Measurements from ENCODE around the gene DDIT4L. TPM values are rescaled to one million over a fixed set of nuclear protein-coding genes. Genes with fewer than 3 reads are reported as not detected.

The DDIT4L gene
- polyA plus RNA-seq, 1 of the 3 experiments (the other 2 are of a cell fraction) = 2.1 TPM

DNA sequence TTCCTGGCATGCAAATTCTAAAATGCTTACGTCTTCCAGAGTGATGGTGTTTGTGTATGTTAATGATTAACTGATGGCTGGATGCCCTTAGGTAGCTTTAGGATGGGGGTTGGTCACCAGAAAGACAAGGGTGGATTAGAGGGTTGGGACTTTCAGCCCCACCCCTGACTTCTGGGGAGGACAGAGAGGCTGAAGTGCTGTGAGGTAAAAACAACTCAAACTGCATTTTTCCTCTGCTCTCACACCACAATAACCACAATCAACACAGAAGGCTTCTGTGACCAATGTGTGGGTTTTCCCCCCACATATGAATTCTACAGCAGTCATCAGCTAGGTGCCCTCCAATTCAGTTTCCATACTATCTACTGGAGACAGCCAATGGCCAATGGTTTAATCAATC is 18.7 kb upstream of the DDIT4L start:
- no peak overlapping the region for H2AFZ ChIP-seq (ENCODE audit: low read depth)
- H3K4me2 ChIP-seq = no peak overlapping the region
- CTCF ChIA-PET = no interaction called here
- no peaks in the 10 kb centered on the region for H3K36me3 ChIP-seq (replicated peaks in 1 of 2; ENCODE audit: control insufficient read depth in 1 of 2, insufficient read depth in 2 of 2, low read length in 1 of 2)
- H3K27me3 ChIP-seq (ENCODE audit: insufficient read depth) = no peaks in the 10 kb centered on the region
- no peak for DNase-seq
- POLR2A ChIA-PET = no interaction called here
- TF ChIP-seq USF1 (IDR thresholded peaks at IDR 0.05; ENCODE audit: borderline replicate concordance, low read depth) = no peak
- TF ChIP-seq ELF1 (IDR thresholded peaks at IDR 0.05) = no peak
- TF ChIP-seq GATA2 (CRISPR knock-in tag; IDR thresholded peaks at IDR 0.05) = no peak
- H3K9me3 ChIP-seq = no peaks in the 10 kb centered on the region
- no peaks in the 10 kb centered on the region for H4K20me1 ChIP-seq (ENCODE audit: insufficient read depth)
- H3K27ac ChIP-seq (ENCODE audit: low read depth in 2 of 2, low read length in 1 of 2) = no peak overlapping the region
- H3K4me1 ChIP-seq (ENCODE audit: control insufficient read depth in 1 of 2, insufficient read depth in 2 of 2, low read depth in 1 of 2, low read length in 1 of 2) = no peaks in the 10 kb centered on the region
- H3K4me3 ChIP-seq (ENCODE audit: low read depth in 2 of 2, low read length in 1 of 2) = no peak overlapping the region
- H3F3A ChIP-seq (replicated peaks; ENCODE audit: insufficient read depth) = no peaks in the 10 kb centered on the region
- no peaks in the 10 kb centered on the region for H3K79me2 ChIP-seq (ENCODE audit: insufficient read depth)
- WGBS (ENCODE audit: low lambda C conversion rate) = 37% methylated on average over 1 of the region's 1 CpG
- no peaks in the 10 kb centered on the region for H3K9me2 ChIP-seq
- H3K9ac ChIP-seq = no peak overlapping the region

- Histone ChIP-seq H4K20me1 (ENCODE audit: insufficient read depth) (no peaks in the 10 kb centered on the region), H3K9me3 (no peaks in the 10 kb centered on the region), H3K27ac (ENCODE audit: low read depth in 2 of 2, low read length in 1 of 2) (no peak overlapping the region), H3K4me3 (ENCODE audit: low read depth in 2 of 2, low read length in 1 of 2) (no peak overlapping the region), H3K9ac (no peak overlapping the region), H3K36me3 (replicated peaks in 1 of 2; ENCODE audit: control insufficient read depth in 1 of 2, insufficient read depth in 2 of 2, low read length in 1 of 2) (no peaks in the 10 kb centered on the region), H3K4me2 (no peak overlapping the region), H3K4me1 (ENCODE audit: control insufficient read depth in 1 of 2, insufficient read depth in 2 of 2, low read depth in 1 of 2, low read length in 1 of 2) (no peaks in the 10 kb centered on the region), H3K27me3 (ENCODE audit: insufficient read depth) (no peaks in the 10 kb centered on the region), H3K79me2 (ENCODE audit: insufficient read depth) (no peaks in the 10 kb centered on the region), H3F3A (replicated peaks; ENCODE audit: insufficient read depth) (no peaks in the 10 kb centered on the region), H2AFZ (ENCODE audit: low read depth) (no peak overlapping the region), H3K9me2 (no peaks in the 10 kb centered on the region)
- 23% methylated on average over 3 of the region's 3 CpGs for WGBS (ENCODE audit: low lambda C conversion rate)
- ChIA-PET POLR2A (no interaction called here), CTCF (no interaction called here)
- DNase-seq = no peak
- TF ChIP-seq SIN3A (IDR thresholded peaks at IDR 0.05; ENCODE audit: borderline replicate concordance, low read depth, low read length) (no peak), USF2 (IDR thresholded peaks at IDR 0.05; ENCODE audit: borderline replicate concordance, low read depth, low read length) (no peak), POLR2AphosphoS5 (IDR thresholded peaks at IDR 0.05; ENCODE audit: low read depth, low read length) (no peak), EZH2phosphoT487 (IDR thresholded peaks at IDR 0.05; ENCODE audit: borderline replicate concordance, low read depth) (no peak), USF1 (IDR thresholded peaks at IDR 0.05; ENCODE audit: borderline replicate concordance, low read depth) (no peak)
Measured at GRCh38 chr4:100208459-100208858, 18.2 kb upstream of the DDIT4L start.

DNA sequence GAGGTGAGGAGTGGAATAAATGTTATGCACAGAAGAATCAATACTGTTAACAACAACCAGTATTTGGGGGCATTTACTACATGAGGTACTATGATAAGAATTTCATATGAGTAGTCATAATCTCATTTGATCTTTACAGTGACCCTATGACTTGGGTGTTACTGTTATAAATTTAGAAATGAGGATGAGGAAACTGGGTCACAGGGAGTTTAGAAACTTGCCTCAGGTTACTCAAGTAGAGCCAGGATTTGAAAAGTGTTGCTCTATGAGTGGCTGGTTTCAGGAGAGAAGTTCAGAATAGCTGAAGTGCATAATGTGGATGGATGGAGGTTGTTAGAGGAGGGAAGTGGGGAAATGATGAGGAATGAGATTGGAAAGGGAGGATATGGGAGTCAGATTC is 16.6 kb upstream of the DDIT4L start:
- no peaks in the 10 kb centered on the region for H3K79me2 ChIP-seq (ENCODE audit: insufficient read depth)
- no peak overlapping the region for H3K4me3 ChIP-seq (ENCODE audit: low read depth in 2 of 2, low read length in 1 of 2)
- H3K36me3 ChIP-seq (replicated peaks in 1 of 2; ENCODE audit: control insufficient read depth in 1 of 2, insufficient read depth in 2 of 2, low read length in 1 of 2) = no peaks in the 10 kb centered on the region
- no peaks in the 10 kb centered on the region for H3K27me3 ChIP-seq (ENCODE audit: insufficient read depth)
- no peaks in the 10 kb centered on the region for H3F3A ChIP-seq (replicated peaks; ENCODE audit: insufficient read depth)
- H4K20me1 ChIP-seq (ENCODE audit: insufficient read depth) = no peaks in the 10 kb centered on the region
- H3K27ac ChIP-seq (ENCODE audit: low read depth in 2 of 2, low read length in 1 of 2) = no peak overlapping the region
- no peak overlapping the region for H3K9ac ChIP-seq
- H3K4me1 ChIP-seq (ENCODE audit: control insufficient read depth in 1 of 2, insufficient read depth in 2 of 2, low read depth in 1 of 2, low read length in 1 of 2) = no peaks in the 10 kb centered on the region
- no peak overlapping the region for H2AFZ ChIP-seq (ENCODE audit: low read depth)
- ChIA-PET POLR2A (no interaction called here), CTCF (no interaction called here)
- H3K4me2 ChIP-seq = no peak overlapping the region
- no peak for DNase-seq
- H3K9me3 ChIP-seq = no peaks in the 10 kb centered on the region
- TF ChIP-seq YY1 (IDR thresholded peaks at IDR 0.05; ENCODE audit: low read depth) = no peak
- TF ChIP-seq, protein P1, sequence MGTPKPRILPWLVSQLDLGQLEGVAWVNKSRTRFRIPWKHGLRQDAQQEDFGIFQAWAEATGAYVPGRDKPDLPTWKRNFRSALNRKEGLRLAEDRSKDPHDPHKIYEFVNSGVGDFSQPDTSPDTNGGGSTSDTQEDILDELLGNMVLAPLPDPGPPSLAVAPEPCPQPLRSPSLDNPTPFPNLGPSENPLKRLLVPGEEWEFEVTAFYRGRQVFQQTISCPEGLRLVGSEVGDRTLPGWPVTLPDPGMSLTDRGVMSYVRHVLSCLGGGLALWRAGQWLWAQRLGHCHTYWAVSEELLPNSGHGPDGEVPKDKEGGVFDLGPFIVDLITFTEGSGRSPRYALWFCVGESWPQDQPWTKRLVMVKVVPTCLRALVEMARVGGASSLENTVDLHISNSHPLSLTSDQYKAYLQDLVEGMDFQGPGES (IDR thresholded peaks at IDR 0.05; ENCODE audit: low read depth, low read length) = no peak
- H3K9me2 ChIP-seq = no peaks in the 10 kb centered on the region
